Measurements from ENCODE around the gene NRXN3. TPM values are rescaled to one million over a fixed set of nuclear protein-coding genes. Genes with fewer than 3 reads are reported as not detected.

The NRXN3 gene
- polyA plus RNA-seq, 1 donor (not counting 4 experiments of a cell fraction or from before 2014, with no cell fraction given), result 0.89 TPM

- H3K4me1 ChIP-seq (ENCODE audit: control insufficient read depth, extremely low read depth, insufficient read depth, low read length), result no peaks in the 10 kb centered on the region
- H3K27ac ChIP-seq (ENCODE audit: control insufficient read depth, insufficient read depth, low read length), result no peak overlapping the region
- H3K9ac ChIP-seq (ENCODE audit: control insufficient read depth, extremely low read depth, insufficient read depth, low read length), result no peak overlapping the region
- H3K4me3 ChIP-seq (ENCODE audit: control insufficient read depth in 2 of 3, extremely low read depth in 1 of 3, insufficient read depth in 2 of 3, low read depth in 1 of 3, low read length in 3 of 3), result no peak overlapping the region
- H3K9me1 ChIP-seq (ENCODE audit: control insufficient read depth, extremely low read depth, insufficient read depth, low read length), result no peaks in the 10 kb centered on the region
- no peak overlapping the region for H3K4me2 ChIP-seq (ENCODE audit: control insufficient read depth, extremely low read depth, insufficient read depth, low read depth, low read length)
- no peak overlapping the region for H2AFZ ChIP-seq (ENCODE audit: control insufficient read depth, low read length)
- no peaks in the 10 kb centered on the region for H3K36me3 ChIP-seq (ENCODE audit: control insufficient read depth in 2 of 2, extremely low read depth in 1 of 2, insufficient read depth in 2 of 2, low read length in 2 of 2)
- no peaks in the 10 kb centered on the region for H3K27me3 ChIP-seq (ENCODE audit: control insufficient read depth, extremely low read depth, insufficient read depth, low read length)
- no peak for FAIRE-seq
- dilution Hi-C loops (cut with MboI; ENCODE audit: extremely low pct_ligation_motif_present, low sequenced_read_pairs), result no loop called here
- H3K79me2 ChIP-seq (ENCODE audit: control insufficient read depth, insufficient read depth, low read length), result no peaks in the 10 kb centered on the region
- no peak for DNase-seq (ENCODE audit: low read depth, low spot score)
- TF ChIP-seq EZH2 (IDR thresholded peaks at IDR 0.05; ENCODE audit: low read length), result no peak
- TF ChIP-seq CTCF (optimal IDR thresholded peaks at IDR 0.05 in 1 of 3, IDR thresholded peaks at IDR 0.05 in 1 of 3, conservative IDR thresholded peaks at IDR 0.05 in 1 of 3; ENCODE audit: extremely low read depth in 1 of 3, insufficient read depth in 2 of 3, low read length in 3 of 3), result no peak
- H3K9me3 ChIP-seq (ENCODE audit: control insufficient read depth, low read depth, low read length), result no peaks in the 10 kb centered on the region
- no peaks in the 10 kb centered on the region for H4K20me1 ChIP-seq (ENCODE audit: control insufficient read depth, extremely low read depth, insufficient read depth, low read length)
These were observed 1612.9 kb downstream of the NRXN3 start for GRCh38 chr14:79783041-79783440.

GRCh38 chr14:79786522-79786921 lies 1616.3 kb downstream of the NRXN3 start:
- no peaks in the 10 kb centered on the region for H3K4me1 ChIP-seq (ENCODE audit: control insufficient read depth, extremely low read depth, insufficient read depth, low read length)
- FAIRE-seq (no peak), DNase-seq (ENCODE audit: low read depth, low spot score) (no peak)
- no peaks in the 10 kb centered on the region for H4K20me1 ChIP-seq (ENCODE audit: control insufficient read depth, extremely low read depth, insufficient read depth, low read length)
- H3K4me2 ChIP-seq (ENCODE audit: control insufficient read depth, extremely low read depth, insufficient read depth, low read depth, low read length), result no peak overlapping the region
- H3K36me3 ChIP-seq (ENCODE audit: control insufficient read depth in 2 of 2, extremely low read depth in 1 of 2, insufficient read depth in 2 of 2, low read length in 2 of 2), result no peaks in the 10 kb centered on the region
- H3K9me3 ChIP-seq (ENCODE audit: control insufficient read depth, low read depth, low read length), result no peaks in the 10 kb centered on the region
- dilution Hi-C loops (cut with MboI; ENCODE audit: extremely low pct_ligation_motif_present, low sequenced_read_pairs), result no loop called here
- H3K9me1 ChIP-seq (ENCODE audit: control insufficient read depth, extremely low read depth, insufficient read depth, low read length), result no peaks in the 10 kb centered on the region
- no peaks in the 10 kb centered on the region for H3K27me3 ChIP-seq (ENCODE audit: control insufficient read depth, extremely low read depth, insufficient read depth, low read length)
- no peak overlapping the region for H3K9ac ChIP-seq (ENCODE audit: control insufficient read depth, extremely low read depth, insufficient read depth, low read length)
- H3K79me2 ChIP-seq (ENCODE audit: control insufficient read depth, insufficient read depth, low read length), result no peaks in the 10 kb centered on the region
- TF ChIP-seq EZH2 (IDR thresholded peaks at IDR 0.05; ENCODE audit: low read length), result no peak
- no peak for TF ChIP-seq CTCF (optimal IDR thresholded peaks at IDR 0.05 in 1 of 3, IDR thresholded peaks at IDR 0.05 in 1 of 3, conservative IDR thresholded peaks at IDR 0.05 in 1 of 3; ENCODE audit: extremely low read depth in 1 of 3, insufficient read depth in 2 of 3, low read length in 3 of 3)
- H2AFZ ChIP-seq (ENCODE audit: control insufficient read depth, low read length), result no peak overlapping the region
- H3K27ac ChIP-seq (ENCODE audit: control insufficient read depth, insufficient read depth, low read length), result no peak overlapping the region
- no peak overlapping the region for H3K4me3 ChIP-seq (ENCODE audit: control insufficient read depth in 2 of 3, extremely low read depth in 1 of 3, insufficient read depth in 2 of 3, low read depth in 1 of 3, low read length in 3 of 3)
